K562 (cell line): ENCODE results near the gene ARRB2.

Experiments
- ADNP ChIP-seq: fragments of 200-800 bp; sonication (Bioruptor generic); IDR thresholded peaks from 2 replicates; pipeline ENCODE4 v1.6.1; 2016; ENCODE audit warnings: missing genetic modification characterization, missing compliant biosample characterization
- CBX5 ChIP-seq: IDR thresholded peaks from 2 replicates; pipeline ENCODE4 v1.6.1; 2014; ENCODE audit warnings: low read depth, borderline replicate concordance
- CHCHD3 ChIP-seq: fragments of 250-450 bp; sonication (Bioruptor Pico); IDR thresholded peaks from 2 replicates; pipeline ENCODE4 v2.1.2; 2022; ENCODE audit warnings: mild to moderate bottlenecking
- FOXM1 ChIP-seq, 2 experiments: fragments of 450-650 bp in 1 of 2; sonication (generic) in 1 of 2; formaldehyde crosslinking in 1 of 2; IDR thresholded peaks; 2 replicates each; pipeline versions ENCODE4 v1.6.1 to v1.9.0; 2017 to 2022; ENCODE audit warnings: low read depth in 2 of 2, mild to moderate bottlenecking in 2 of 2, missing genetic modification reagents in 1 of 2, moderate library complexity in 1 of 2
- GATAD2B ChIP-seq: fragments of 450-650 bp; IDR thresholded peaks from 2 replicates; pipeline ENCODE4 v1.6.1; 2017; ENCODE audit warnings: mild to moderate bottlenecking, borderline replicate concordance
- KLF13 ChIP-seq: fragments of 450-650 bp; IDR thresholded peaks from 2 replicates; pipeline ENCODE4 v1.6.1; 2016; ENCODE audit warnings: missing genetic modification characterization, low read depth, mild to moderate bottlenecking, missing compliant biosample characterization, moderate library complexity, borderline replicate concordance
- KLF16 ChIP-seq: IDR thresholded peaks from 2 replicates; pipeline ENCODE4 v1.6.1; 2016; ENCODE audit warnings: antibody characterized with exemption
- MTA2 ChIP-seq: fragments of 450-650 bp; IDR thresholded peaks from 2 replicates; pipeline ENCODE4 v1.6.1; 2016; ENCODE audit warnings: low read depth
- NFATC3 ChIP-seq: fragments of 450-650 bp; IDR thresholded peaks from 2 replicates; pipeline ENCODE4 v1.6.1; 2017; ENCODE audit warnings: mild to moderate bottlenecking
- TCF7L2 ChIP-seq: fragments of 150-350 bp; IDR thresholded peaks from 2 replicates; pipeline ENCODE4 v1.6.1; 2016; ENCODE audit warnings: low read depth, mild to moderate bottlenecking, low read length, moderate library complexity
- ZKSCAN8 ChIP-seq: fragments of 200-800 bp; sonication (Bioruptor generic); IDR thresholded peaks from 2 replicates; pipeline ENCODE4 v1.6.1; 2016; ENCODE audit warnings: missing genetic modification characterization, missing compliant biosample characterization
- TF ChIP-seq, protein P1 (sequence below), 3 experiments: IDR thresholded peaks in 2 of 3; conservative IDR thresholded peaks in 1 of 3; 2 replicates each; pipeline ENCODE4 v1.5.1; 2011 to 2012; ENCODE audit warnings: low read length in 3 of 3, mild to moderate bottlenecking in 3 of 3, control low read depth in 2 of 3, improper control_type of control experiment in 1 of 3, inconsistent platforms in 1 of 3, low read depth in 1 of 3, mixed read lengths in 1 of 3, moderate library complexity in 1 of 3; ENCODE audit not compliant: insufficient read depth in 2 of 3
- TF ChIP-seq, protein P2 (sequence below): fragments of 250-450 bp; sonication (Bioruptor Pico); IDR thresholded peaks from 2 replicates; pipeline ENCODE4 v1.4.0; 2020
- TF ChIP-seq, protein P3 (sequence below): sonication (generic); formaldehyde crosslinking; IDR thresholded peaks from 2 replicates; pipeline ENCODE4 v1.9.0; 2022; ENCODE audit warnings: mild to moderate bottlenecking, missing genetic modification reagents

DNA sequence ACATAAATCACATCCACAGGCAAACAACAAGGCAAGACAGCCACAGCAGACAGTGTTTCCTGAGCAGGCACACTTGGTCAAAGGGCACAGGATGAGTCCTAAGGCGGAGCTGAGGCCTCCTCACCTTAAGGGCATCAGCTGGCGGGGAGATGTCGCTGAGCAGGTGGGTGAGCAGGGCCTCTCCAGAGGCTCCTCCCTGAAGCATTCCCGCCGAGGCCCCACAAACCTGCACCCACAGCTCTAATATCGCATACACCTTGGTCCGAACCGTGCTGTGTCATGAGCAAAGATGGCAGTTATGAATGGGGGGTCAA, 35.8 kb upstream of the ARRB2 start:
- TF ChIP-seq, protein P1, sequence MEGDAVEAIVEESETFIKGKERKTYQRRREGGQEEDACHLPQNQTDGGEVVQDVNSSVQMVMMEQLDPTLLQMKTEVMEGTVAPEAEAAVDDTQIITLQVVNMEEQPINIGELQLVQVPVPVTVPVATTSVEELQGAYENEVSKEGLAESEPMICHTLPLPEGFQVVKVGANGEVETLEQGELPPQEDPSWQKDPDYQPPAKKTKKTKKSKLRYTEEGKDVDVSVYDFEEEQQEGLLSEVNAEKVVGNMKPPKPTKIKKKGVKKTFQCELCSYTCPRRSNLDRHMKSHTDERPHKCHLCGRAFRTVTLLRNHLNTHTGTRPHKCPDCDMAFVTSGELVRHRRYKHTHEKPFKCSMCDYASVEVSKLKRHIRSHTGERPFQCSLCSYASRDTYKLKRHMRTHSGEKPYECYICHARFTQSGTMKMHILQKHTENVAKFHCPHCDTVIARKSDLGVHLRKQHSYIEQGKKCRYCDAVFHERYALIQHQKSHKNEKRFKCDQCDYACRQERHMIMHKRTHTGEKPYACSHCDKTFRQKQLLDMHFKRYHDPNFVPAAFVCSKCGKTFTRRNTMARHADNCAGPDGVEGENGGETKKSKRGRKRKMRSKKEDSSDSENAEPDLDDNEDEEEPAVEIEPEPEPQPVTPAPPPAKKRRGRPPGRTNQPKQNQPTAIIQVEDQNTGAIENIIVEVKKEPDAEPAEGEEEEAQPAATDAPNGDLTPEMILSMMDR (IDR thresholded peaks at IDR 0.05 in 2 of 3, conservative IDR thresholded peaks at IDR 0.05 in 1 of 3; ENCODE audit: insufficient read depth in 2 of 3, low read depth in 1 of 3, low read length in 3 of 3) = no peak
- TF ChIP-seq KLF16 (no peak), ZKSCAN8 (CRISPR knock-in tag) (no peak), CBX5 (no peak), TCF7L2 (no peak), MTA2 (no peak), GATAD2B (no peak), KLF13 (tag) (no peak), CHCHD3 (CRISPR knock-in tag) (no peak), NFATC3 (no peak), ADNP (tag) (no peak), FOXM1 (IDR thresholded peaks at IDR 0.05; ENCODE audit: low read depth) (no peak), FOXM1 (CRISPR knock-in tag; IDR thresholded peaks at IDR 0.05; ENCODE audit: low read depth) (no peak)
- TF ChIP-seq, protein P2, sequence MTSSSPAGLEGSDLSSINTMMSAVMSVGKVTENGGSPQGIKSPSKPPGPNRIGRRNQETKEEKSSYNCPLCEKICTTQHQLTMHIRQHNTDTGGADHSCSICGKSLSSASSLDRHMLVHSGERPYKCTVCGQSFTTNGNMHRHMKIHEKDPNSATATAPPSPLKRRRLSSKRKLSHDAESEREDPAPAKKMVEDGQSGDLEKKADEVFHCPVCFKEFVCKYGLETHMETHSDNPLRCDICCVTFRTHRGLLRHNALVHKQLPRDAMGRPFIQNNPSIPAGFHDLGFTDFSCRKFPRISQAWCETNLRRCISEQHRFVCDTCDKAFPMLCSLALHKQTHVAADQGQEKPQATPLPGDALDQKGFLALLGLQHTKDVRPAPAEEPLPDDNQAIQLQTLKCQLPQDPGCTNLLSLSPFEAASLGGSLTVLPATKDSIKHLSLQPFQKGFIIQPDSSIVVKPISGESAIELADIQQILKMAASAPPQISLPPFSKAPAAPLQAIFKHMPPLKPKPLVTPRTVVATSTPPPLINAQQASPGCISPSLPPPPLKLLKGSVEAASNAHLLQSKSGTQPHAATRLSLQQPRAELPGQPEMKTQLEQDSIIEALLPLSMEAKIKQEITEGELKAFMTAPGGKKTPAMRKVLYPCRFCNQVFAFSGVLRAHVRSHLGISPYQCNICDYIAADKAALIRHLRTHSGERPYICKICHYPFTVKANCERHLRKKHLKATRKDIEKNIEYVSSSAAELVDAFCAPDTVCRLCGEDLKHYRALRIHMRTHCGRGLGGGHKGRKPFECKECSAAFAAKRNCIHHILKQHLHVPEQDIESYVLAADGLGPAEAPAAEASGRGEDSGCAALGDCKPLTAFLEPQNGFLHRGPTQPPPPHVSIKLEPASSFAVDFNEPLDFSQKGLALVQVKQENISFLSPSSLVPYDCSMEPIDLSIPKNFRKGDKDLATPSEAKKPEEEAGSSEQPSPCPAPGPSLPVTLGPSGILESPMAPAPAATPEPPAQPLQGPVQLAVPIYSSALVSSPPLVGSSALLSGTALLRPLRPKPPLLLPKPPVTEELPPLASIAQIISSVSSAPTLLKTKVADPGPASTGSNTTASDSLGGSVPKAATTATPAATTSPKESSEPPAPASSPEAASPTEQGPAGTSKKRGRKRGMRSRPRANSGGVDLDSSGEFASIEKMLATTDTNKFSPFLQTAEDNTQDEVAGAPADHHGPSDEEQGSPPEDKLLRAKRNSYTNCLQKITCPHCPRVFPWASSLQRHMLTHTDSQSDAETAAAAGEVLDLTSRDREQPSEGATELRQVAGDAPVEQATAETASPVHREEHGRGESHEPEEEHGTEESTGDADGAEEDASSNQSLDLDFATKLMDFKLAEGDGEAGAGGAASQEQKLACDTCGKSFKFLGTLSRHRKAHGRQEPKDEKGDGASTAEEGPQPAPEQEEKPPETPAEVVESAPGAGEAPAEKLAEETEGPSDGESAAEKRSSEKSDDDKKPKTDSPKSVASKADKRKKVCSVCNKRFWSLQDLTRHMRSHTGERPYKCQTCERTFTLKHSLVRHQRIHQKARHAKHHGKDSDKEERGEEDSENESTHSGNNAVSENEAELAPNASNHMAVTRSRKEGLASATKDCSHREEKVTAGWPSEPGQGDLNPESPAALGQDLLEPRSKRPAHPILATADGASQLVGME = no peak
- TF ChIP-seq, protein P3, sequence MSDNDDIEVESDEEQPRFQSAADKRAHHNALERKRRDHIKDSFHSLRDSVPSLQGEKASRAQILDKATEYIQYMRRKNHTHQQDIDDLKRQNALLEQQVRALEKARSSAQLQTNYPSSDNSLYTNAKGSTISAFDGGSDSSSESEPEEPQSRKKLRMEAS (CRISPR knock-in tag) = no peak
